Measurements from ENCODE around the gene NFATC2IP. TPM values are rescaled to one million over a fixed set of nuclear protein-coding genes. Genes with fewer than 3 reads are reported as not detected.

NFATC2IP gene
- total and polyA plus RNA-seq, 2 of the 13 experiments (the other 11 are each of a cell fraction or from before 2014, with no cell fraction given): 32.1 to 48.5 TPM

DNA sequence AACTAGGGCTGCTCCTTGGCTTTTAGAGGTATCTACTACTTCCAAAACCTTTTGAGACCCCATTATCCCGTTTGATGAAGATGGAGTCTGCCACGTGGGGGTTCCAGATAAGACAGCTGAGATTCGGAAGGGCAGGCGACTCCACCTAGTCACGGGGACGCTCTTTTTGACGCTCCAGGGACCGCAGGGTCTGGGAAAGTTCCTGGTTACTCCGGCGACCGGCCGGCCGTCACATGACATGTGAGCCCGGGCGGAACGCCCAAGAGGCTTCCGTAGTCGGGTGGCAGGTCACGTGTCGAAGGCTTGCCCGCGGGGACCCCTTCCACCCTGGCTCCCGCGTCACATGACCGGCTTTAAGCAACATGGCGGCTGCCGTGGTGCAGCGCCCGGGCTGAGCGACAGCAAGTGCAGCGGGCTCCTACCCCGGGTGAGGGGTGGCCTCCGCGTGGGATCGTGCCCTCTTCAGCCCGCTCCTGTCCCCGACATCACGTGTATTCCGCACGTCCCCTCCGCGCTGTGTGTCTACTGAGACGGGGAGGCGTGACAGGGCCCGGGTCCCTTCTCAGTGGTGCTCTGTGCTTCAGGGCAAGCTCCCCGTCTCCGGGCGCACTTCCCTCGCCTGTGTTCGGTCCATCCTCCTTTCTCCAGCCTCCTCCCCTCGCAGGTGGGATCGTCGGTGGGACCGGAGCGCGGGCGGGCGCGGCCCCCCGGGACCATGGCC lies 23.9 kb downstream of the NFATC2IP start, which contains the start of gene SPNS1 (continued):
- TF ChIP-seq, protein P1, sequence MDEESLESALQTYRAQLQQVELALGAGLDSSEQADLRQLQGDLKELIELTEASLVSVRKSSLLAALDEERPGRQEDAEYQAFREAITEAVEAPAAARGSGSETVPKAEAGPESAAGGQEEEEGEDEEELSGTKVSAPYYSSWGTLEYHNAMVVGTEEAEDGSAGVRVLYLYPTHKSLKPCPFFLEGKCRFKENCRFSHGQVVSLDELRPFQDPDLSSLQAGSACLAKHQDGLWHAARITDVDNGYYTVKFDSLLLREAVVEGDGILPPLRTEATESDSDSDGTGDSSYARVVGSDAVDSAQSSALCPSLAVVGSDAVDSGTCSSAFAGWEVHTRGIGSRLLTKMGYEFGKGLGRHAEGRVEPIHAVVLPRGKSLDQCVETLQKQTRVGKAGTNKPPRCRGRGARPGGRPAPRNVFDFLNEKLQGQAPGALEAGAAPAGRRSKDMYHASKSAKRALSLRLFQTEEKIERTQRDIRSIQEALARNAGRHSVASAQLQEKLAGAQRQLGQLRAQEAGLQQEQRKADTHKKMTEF (CRISPR knock-in tag; IDR thresholded peaks at IDR 0.05): peak; percentile 99
- TF ChIP-seq, protein P2, sequence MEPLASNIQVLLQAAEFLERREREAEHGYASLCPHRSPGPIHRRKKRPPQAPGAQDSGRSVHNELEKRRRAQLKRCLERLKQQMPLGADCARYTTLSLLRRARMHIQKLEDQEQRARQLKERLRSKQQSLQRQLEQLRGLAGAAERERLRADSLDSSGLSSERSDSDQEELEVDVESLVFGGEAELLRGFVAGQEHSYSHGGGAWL (CRISPR knock-in tag; IDR thresholded peaks at IDR 0.05): peak; percentile 89
- TF ChIP-seq PAF1 (CRISPR knock-in tag; IDR thresholded peaks at IDR 0.05): no peak
- peak; percentile 84; the same call in 2 of the 3 replicates for TF ChIP-seq MXI1 (IDR thresholded peaks at IDR 0.05; ENCODE audit: borderline replicate concordance, low read depth, low read length)
- TF ChIP-seq ZBTB38 (CRISPR knock-in tag; IDR thresholded peaks at IDR 0.05): peak; percentile 61; the same call in 1 of the 2 replicates
- TF ChIP-seq ZNF143 (CRISPR knock-in tag; IDR thresholded peaks at IDR 0.05): peak; percentile 76
- TF ChIP-seq, protein P3, sequence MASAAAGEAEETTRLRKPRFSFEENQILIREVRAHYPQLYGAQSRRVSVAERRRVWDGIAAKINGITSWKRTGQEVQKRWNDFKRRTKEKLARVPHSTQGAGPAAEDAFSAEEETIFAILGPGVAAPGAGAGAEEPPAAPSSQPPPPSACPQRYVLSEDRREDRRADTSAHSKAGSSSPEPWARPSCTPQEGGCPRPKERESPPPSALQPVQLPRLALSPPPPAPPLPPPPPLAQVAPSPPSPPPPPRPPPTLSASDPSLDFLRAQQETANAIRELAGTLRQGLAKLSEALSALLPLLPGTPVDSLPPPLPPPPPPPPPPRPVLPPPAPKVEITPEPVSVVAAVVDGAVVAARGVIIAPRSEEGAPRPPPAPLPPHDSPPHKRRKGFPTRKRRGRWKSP (CRISPR knock-in tag; IDR thresholded peaks at IDR 0.05): peak; percentile 82; the same call in 1 of the 2 replicates
- TF ChIP-seq ZFP82 (CRISPR knock-in tag; IDR thresholded peaks at IDR 0.05; ENCODE audit: borderline replicate concordance): no peak
- TF ChIP-seq STAT5B (CRISPR knock-in tag; IDR thresholded peaks at IDR 0.05): peak; percentile 57; the same call in 1 of the 2 replicates
- peak; percentile 85 for TF ChIP-seq KDM3A (CRISPR knock-in tag; IDR thresholded peaks at IDR 0.05; ENCODE audit: low read depth)
- TF ChIP-seq, protein P4, sequence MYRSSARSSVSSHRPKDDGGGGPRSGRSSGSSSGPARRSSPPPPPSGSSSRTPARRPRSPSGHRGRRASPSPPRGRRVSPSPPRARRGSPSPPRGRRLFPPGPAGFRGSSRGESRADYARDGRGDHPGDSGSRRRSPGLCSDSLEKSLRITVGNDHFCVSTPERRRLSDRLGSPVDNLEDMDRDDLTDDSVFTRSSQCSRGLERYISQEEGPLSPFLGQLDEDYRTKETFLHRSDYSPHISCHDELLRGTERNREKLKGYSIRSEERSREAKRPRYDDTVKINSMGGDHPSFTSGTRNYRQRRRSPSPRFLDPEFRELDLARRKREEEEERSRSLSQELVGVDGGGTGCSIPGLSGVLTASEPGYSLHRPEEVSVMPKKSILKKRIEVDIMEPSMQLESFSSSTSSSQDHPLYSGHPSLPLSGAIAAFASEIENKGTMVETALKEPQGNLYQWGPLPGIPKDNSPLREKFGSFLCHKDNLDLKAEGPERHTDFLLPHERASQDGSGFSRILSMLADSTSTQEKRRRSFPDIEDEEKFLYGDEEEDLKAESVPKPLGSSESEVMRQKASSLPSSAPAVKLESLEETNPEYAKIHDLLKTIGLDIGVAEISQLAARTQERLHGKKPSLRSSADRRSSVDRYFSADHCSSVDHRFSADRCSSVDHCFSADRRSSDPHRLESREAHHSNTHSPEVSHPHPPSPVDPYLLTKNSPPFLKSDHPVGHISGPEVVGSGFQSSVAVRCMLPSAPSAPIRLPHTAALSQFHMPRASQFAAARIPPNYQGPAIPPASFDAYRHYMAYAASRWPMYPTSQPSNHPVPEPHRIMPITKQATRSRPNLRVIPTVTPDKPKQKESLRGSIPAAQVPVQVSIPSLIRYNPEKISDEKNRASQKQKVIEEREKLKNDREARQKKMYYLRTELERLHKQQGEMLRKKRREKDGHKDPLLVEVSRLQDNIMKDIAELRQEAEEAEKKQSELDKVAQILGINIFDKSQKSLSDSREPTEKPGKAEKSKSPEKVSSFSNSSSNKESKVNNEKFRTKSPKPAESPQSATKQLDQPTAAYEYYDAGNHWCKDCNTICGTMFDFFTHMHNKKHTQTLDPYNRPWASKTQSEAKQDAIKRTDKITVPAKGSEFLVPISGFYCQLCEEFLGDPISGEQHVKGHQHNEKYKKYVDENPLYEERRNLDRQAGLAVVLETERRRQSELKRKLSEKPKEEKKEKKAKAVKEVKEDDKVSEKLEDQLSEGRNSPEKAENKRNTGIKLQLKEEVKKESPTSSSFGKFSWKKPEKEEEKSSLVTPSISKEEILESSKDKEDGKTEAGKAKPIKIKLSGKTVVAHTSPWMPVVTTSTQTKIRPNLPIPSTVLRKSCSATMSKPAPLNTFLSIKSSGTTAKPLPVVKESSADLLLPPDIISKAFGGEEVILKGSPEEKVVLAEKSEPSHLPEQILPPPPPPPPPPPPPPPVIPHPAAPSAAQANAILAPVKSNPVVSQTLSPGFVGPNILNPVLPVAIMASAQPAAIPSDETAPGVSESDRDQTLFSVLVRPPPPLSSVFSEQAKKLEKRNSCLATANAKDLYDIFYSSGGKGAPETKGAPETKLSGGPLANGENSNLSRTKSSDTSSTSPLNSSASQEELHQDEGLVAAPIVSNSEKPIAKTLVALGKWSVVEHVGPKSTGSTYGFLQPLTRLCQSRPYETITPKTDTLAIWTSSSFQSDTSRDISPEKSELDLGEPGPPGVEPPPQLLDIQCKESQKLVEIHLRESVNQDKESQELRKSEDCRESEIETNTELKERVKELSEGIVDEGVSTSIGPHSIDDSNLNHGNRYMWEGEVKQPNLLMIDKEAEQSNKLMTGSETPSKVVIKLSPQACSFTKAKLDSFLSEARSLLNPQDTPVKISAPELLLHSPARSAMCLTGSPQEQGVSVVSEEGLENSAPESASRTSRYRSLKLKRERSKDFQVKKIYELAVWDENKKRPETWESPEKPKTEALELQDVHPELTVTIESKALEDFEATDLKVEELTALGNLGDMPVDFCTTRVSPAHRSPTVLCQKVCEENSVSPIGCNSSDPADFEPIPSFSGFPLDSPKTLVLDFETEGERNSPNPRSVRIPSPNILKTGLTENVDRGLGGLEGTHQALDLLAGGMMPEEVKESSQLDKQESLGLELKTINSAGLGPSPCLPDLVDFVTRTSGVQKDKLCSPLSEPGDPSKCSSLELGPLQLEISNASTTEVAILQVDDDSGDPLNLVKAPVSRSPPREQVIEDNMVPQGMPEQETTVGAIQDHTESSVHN (CRISPR knock-in tag; IDR thresholded peaks at IDR 0.05): no peak
- TF ChIP-seq, protein P5, sequence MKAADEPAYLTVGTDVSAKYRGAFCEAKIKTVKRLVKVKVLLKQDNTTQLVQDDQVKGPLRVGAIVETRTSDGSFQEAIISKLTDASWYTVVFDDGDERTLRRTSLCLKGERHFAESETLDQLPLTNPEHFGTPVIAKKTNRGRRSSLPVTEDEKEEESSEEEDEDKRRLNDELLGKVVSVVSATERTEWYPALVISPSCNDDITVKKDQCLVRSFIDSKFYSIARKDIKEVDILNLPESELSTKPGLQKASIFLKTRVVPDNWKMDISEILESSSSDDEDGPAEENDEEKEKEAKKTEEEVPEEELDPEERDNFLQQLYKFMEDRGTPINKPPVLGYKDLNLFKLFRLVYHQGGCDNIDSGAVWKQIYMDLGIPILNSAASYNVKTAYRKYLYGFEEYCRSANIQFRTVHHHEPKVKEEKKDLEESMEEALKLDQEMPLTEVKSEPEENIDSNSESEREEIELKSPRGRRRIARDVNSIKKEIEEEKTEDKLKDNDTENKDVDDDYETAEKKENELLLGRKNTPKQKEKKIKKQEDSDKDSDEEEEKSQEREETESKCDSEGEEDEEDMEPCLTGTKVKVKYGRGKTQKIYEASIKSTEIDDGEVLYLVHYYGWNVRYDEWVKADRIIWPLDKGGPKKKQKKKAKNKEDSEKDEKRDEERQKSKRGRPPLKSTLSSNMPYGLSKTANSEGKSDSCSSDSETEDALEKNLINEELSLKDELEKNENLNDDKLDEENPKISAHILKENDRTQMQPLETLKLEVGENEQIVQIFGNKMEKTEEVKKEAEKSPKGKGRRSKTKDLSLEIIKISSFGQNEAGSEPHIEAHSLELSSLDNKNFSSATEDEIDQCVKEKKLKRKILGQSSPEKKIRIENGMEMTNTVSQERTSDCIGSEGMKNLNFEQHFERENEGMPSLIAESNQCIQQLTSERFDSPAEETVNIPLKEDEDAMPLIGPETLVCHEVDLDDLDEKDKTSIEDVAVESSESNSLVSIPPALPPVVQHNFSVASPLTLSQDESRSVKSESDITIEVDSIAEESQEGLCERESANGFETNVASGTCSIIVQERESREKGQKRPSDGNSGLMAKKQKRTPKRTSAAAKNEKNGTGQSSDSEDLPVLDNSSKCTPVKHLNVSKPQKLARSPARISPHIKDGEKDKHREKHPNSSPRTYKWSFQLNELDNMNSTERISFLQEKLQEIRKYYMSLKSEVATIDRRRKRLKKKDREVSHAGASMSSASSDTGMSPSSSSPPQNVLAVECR (CRISPR knock-in tag; IDR thresholded peaks at IDR 0.05; ENCODE audit: borderline replicate concordance): peak; percentile 100
- TF ChIP-seq ZNF660 (CRISPR knock-in tag; IDR thresholded peaks at IDR 0.05; ENCODE audit: borderline replicate concordance, low read depth): peak; percentile 39; the same call in 1 of the 2 replicates

Measured in HepG2 (cell line).